ENCODE data around the gene FCAMR. TPM values are rescaled to one million over a fixed set of nuclear protein-coding genes. Genes with fewer than 3 reads are reported as not detected.

FCAMR gene
- total RNA-seq, 1 experiment from 2014 or later: not detected

DNA sequence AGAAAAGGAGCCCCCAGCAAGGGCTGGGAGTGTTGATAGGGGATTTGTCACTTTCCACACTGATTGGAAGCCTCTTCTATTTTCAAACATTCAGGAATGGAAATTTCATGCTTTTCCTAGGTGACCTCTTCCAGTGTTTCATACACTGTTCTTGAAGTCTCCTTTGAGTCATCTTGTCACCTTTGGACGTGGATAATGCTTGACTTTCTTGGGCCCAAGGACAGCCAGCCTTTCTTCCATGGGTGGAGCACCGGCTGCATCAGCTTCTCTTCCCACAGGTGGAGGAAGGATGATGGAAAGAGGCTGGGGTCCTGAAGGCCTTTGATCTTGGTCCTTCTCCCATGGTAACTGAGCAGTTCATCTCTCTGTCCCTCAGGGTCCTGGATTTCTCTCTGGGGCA is 12.1 kb downstream of the FCAMR start (continued):
- TF ChIP-seq, protein P1, sequence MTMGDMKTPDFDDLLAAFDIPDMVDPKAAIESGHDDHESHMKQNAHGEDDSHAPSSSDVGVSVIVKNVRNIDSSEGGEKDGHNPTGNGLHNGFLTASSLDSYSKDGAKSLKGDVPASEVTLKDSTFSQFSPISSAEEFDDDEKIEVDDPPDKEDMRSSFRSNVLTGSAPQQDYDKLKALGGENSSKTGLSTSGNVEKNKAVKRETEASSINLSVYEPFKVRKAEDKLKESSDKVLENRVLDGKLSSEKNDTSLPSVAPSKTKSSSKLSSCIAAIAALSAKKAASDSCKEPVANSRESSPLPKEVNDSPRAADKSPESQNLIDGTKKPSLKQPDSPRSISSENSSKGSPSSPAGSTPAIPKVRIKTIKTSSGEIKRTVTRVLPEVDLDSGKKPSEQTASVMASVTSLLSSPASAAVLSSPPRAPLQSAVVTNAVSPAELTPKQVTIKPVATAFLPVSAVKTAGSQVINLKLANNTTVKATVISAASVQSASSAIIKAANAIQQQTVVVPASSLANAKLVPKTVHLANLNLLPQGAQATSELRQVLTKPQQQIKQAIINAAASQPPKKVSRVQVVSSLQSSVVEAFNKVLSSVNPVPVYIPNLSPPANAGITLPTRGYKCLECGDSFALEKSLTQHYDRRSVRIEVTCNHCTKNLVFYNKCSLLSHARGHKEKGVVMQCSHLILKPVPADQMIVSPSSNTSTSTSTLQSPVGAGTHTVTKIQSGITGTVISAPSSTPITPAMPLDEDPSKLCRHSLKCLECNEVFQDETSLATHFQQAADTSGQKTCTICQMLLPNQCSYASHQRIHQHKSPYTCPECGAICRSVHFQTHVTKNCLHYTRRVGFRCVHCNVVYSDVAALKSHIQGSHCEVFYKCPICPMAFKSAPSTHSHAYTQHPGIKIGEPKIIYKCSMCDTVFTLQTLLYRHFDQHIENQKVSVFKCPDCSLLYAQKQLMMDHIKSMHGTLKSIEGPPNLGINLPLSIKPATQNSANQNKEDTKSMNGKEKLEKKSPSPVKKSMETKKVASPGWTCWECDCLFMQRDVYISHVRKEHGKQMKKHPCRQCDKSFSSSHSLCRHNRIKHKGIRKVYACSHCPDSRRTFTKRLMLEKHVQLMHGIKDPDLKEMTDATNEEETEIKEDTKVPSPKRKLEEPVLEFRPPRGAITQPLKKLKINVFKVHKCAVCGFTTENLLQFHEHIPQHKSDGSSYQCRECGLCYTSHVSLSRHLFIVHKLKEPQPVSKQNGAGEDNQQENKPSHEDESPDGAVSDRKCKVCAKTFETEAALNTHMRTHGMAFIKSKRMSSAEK (CRISPR knock-in tag; IDR thresholded peaks at IDR 0.05; ENCODE audit: borderline replicate concordance): no peak

- TF ChIP-seq HMGXB4 (CRISPR knock-in tag; IDR thresholded peaks at IDR 0.05): no peak
- TF ChIP-seq SOX15 (CRISPR knock-in tag; IDR thresholded peaks at IDR 0.05): no peak
- TF ChIP-seq AR (CRISPR knock-in tag; IDR thresholded peaks at IDR 0.05): no peak
- TF ChIP-seq CREB1 (CRISPR knock-in tag; IDR thresholded peaks at IDR 0.05): no peak
- no peak for TF ChIP-seq ZNF425 (CRISPR knock-in tag; conservative IDR thresholded peaks at IDR 0.05)
- TF ChIP-seq ATF1 (CRISPR knock-in tag; IDR thresholded peaks at IDR 0.05): no peak
- no peak for TF ChIP-seq MYBL2 (CRISPR knock-in tag; IDR thresholded peaks at IDR 0.05)
- TF ChIP-seq SMAD4 (CRISPR knock-in tag; IDR thresholded peaks at IDR 0.05): no peak
- TF ChIP-seq, protein P2, sequence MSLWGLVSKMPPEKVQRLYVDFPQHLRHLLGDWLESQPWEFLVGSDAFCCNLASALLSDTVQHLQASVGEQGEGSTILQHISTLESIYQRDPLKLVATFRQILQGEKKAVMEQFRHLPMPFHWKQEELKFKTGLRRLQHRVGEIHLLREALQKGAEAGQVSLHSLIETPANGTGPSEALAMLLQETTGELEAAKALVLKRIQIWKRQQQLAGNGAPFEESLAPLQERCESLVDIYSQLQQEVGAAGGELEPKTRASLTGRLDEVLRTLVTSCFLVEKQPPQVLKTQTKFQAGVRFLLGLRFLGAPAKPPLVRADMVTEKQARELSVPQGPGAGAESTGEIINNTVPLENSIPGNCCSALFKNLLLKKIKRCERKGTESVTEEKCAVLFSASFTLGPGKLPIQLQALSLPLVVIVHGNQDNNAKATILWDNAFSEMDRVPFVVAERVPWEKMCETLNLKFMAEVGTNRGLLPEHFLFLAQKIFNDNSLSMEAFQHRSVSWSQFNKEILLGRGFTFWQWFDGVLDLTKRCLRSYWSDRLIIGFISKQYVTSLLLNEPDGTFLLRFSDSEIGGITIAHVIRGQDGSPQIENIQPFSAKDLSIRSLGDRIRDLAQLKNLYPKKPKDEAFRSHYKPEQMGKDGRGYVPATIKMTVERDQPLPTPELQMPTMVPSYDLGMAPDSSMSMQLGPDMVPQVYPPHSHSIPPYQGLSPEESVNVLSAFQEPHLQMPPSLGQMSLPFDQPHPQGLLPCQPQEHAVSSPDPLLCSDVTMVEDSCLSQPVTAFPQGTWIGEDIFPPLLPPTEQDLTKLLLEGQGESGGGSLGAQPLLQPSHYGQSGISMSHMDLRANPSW (CRISPR knock-in tag; conservative IDR thresholded peaks at IDR 0.05; ENCODE audit: low read depth): no peak
- no peak for TF ChIP-seq ETV6 (CRISPR knock-in tag; IDR thresholded peaks at IDR 0.05)
- TF ChIP-seq ZNF121 (CRISPR knock-in tag; IDR thresholded peaks at IDR 0.05): no peak
- no peak for TF ChIP-seq FOXP4 (CRISPR knock-in tag; IDR thresholded peaks at IDR 0.05)
- TF ChIP-seq, protein P3, sequence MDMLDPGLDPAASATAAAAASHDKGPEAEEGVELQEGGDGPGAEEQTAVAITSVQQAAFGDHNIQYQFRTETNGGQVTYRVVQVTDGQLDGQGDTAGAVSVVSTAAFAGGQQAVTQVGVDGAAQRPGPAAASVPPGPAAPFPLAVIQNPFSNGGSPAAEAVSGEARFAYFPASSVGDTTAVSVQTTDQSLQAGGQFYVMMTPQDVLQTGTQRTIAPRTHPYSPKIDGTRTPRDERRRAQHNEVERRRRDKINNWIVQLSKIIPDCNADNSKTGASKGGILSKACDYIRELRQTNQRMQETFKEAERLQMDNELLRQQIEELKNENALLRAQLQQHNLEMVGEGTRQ (CRISPR knock-in tag; IDR thresholded peaks at IDR 0.05): no peak
- TF ChIP-seq PRDM15 (CRISPR knock-in tag; IDR thresholded peaks at IDR 0.05): no peak
- ChIA-PET POLR2A (no interaction called here), CTCF (interaction anchor here (1.1 kb wide), 1 partner anchor 22 kb away, joined by 4 read pairs; no protein-coding TSS in a partner anchor)
- no peaks in the 10 kb centered on the region for H3K9me3 Mint-ChIP-seq
- no peaks in the 10 kb centered on the region for H3K36me3 Mint-ChIP-seq
- H3K27ac Mint-ChIP-seq: no peak overlapping the region
- ATAC-seq (no peak), DNase-seq (ENCODE audit: low spot score) (no peak)
- H3K4me3 Mint-ChIP-seq: no peak overlapping the region
- no peaks in the 10 kb centered on the region for H3K4me1 Mint-ChIP-seq
- H3K27me3 Mint-ChIP-seq (ENCODE audit: low read depth): peaks cover 4% of the 10 kb centered on the region; the same call in 1 of the 2 replicates
Observed at GRCh38 chr1:206957639-206958038, 12.6 kb downstream of the FCAMR start.

All from WTC11 (cell line).